HL-60 (cell line): ENCODE results near the gene OMD.
"Not testable (repeated sequence)": the region's sequence is repeated elsewhere in the genome, so short reads cannot be mapped to it uniquely, and the experiment has no call there.

Source experiments
- DNase-seq, 2 experiments: peaks; one replicate each; pipeline ENCODE4 v3.0.0-alpha.2; 2010 to 2020; ENCODE audit warnings: low read depth in 1 of 2, low spot score in 1 of 2
- H3K27ac ChIP-seq: fragments of 250-450 bp; sonication (Bioruptor Pico); replicated peaks from 2 replicates; pipeline ENCODE4 v1.5.1; 2020; ENCODE audit warnings: mild to moderate bottlenecking, moderate library complexity
- H3K27me3 ChIP-seq: fragments of 250-450 bp; sonication (Bioruptor Pico); 2 replicates; pipeline ENCODE4 v1.5.1; 2021; ENCODE audit warnings: mild to moderate bottlenecking, moderate library complexity; ENCODE audit not compliant: insufficient read depth, poor library complexity, severe bottlenecking
- H3K4me3 ChIP-seq: replicated peaks from 2 replicates; pipeline ENCODE4 v1.5.1; 2011; ENCODE audit warnings: mild to moderate bottlenecking, control low read depth, low read length; ENCODE audit not compliant: insufficient read depth
- CTCF ChIP-seq: IDR thresholded peaks from one replicate; pipeline ENCODE4 v1.5.1; 2011; ENCODE audit warnings: low read length, control low read depth, inconsistent platforms; ENCODE audit not compliant: insufficient read depth
- GABPA ChIP-seq: IDR thresholded peaks from 2 replicates; pipeline ENCODE4 v1.6.1; 2012; ENCODE audit warnings: low read depth
- POLR2AphosphoS5 ChIP-seq: IDR thresholded peaks from 2 replicates; pipeline ENCODE4 v1.6.1; 2012; ENCODE audit warnings: low read depth
- REST ChIP-seq: IDR thresholded peaks from 2 replicates; pipeline ENCODE4 v1.6.1; 2012; ENCODE audit warnings: low read depth; ENCODE audit not compliant: insufficient replicate concordance
- SPI1 ChIP-seq: IDR thresholded peaks from 2 replicates; pipeline ENCODE4 v1.6.1; 2012; ENCODE audit warnings: low read depth, mild to moderate bottlenecking, borderline replicate concordance

OMD gene

GRCh38 chr9:92422611-92423338, 1.5 kb downstream of the OMD start:
- Histone ChIP-seq H3K27me3 (no peaks in the 10 kb centered on the region), H3K4me3 (no peak overlapping the region), H3K27ac (no peak overlapping the region)
- no peak for DNase-seq
- TF ChIP-seq POLR2AphosphoS5 = no peak
- TF ChIP-seq GABPA = no peak
- TF ChIP-seq CTCF = no peak
- TF ChIP-seq SPI1 = no peak
- TF ChIP-seq REST = no peak

GRCh38 chr9:92414566-92414965, 9.7 kb downstream of the OMD start:
- TF ChIP-seq GABPA = no peak
- no peak for TF ChIP-seq POLR2AphosphoS5
- TF ChIP-seq SPI1 = no peak
- no peak for TF ChIP-seq REST
- no peak for TF ChIP-seq CTCF
- no peak for DNase-seq

GRCh38 chr9:92411157-92411556, 13.1 kb downstream of the OMD start:
- not testable (repeated sequence) for H3K4me3 ChIP-seq, H3K27me3 ChIP-seq, H3K27ac ChIP-seq, DNase-seq

More at GRCh38 chr9:92414566-92414965, 9.7 kb downstream of the OMD start:
- H3K27ac ChIP-seq = no peak overlapping the region
- no peak overlapping the region for H3K4me3 ChIP-seq
- no peaks in the 10 kb centered on the region for H3K27me3 ChIP-seq

GRCh38 chr9:92408747-92409478, 15.4 kb downstream of the OMD start:
- no peaks in the 10 kb centered on the region for H3K27me3 ChIP-seq
- no peak overlapping the region for H3K4me3 ChIP-seq
- TF ChIP-seq SPI1 (no peak), POLR2AphosphoS5 (no peak), CTCF (no peak), GABPA (no peak), REST (no peak)
- no peak overlapping the region for H3K27ac ChIP-seq
- no peak for DNase-seq
